GM23338 (cell line): ENCODE results near the gene GPR18. TPM values are rescaled to one million over a fixed set of nuclear protein-coding genes. Genes with fewer than 3 reads are reported as not detected.
"Not testable (repeated sequence)": the region's sequence is repeated elsewhere in the genome, so short reads cannot be mapped to it uniquely, and the experiment has no call there.

Source experiments
- ATAC-seq: fragments of 200-7000 bp; cut with Tn5 transposase; 3 replicates; pipeline ENCODE4 v1.9.1; 2020
- DNase-seq: peaks from one replicate; pipeline ENCODE4 v3.0.0-alpha.2; 2015; ENCODE audit warnings: low spot score
- H2AFZ ChIP-seq: fragments of 200-600 bp; sonication (generic); 2 replicates; pipeline ENCODE4 v1.8.0; 2016; ENCODE audit warnings: antibody characterized with exemption, mild to moderate bottlenecking, moderate library complexity
- H3F3A ChIP-seq: fragments of 200-600 bp; sonication (generic); replicated peaks from 2 replicates; pipeline ENCODE4 v1.8.0; 2017; ENCODE audit warnings: antibody characterized with exemption, mixed run types, low read depth
- H3K27ac ChIP-seq: fragments of 200-600 bp; sonication (generic); 2 replicates; pipeline ENCODE4 v1.6.1; 2016; ENCODE audit warnings: low read depth
- H3K27me3 ChIP-seq: fragments of 200-600 bp; sonication (generic); 2 replicates; pipeline ENCODE4 v1.8.0; 2016; ENCODE audit warnings: mild to moderate bottlenecking, mixed run types, moderate library complexity; ENCODE audit not compliant: insufficient read depth
- H3K36me3 ChIP-seq: fragments of 200-600 bp; sonication (generic); 2 replicates; pipeline ENCODE4 v1.8.0; 2016; ENCODE audit warnings: mild to moderate bottlenecking; ENCODE audit not compliant: insufficient read depth
- H3K4me1 ChIP-seq: fragments of 200-600 bp; sonication (generic); 2 replicates; pipeline ENCODE4 v1.8.0; 2016; ENCODE audit warnings: mild to moderate bottlenecking, moderate library complexity; ENCODE audit not compliant: insufficient read depth
- H3K4me2 ChIP-seq: fragments of 200-600 bp; sonication (generic); 2 replicates; pipeline ENCODE4 v1.7.1; 2017; ENCODE audit warnings: mixed run types
- H3K4me3 ChIP-seq: fragments of 200-600 bp; sonication (generic); 2 replicates; pipeline ENCODE4 v1.6.1; 2016; ENCODE audit warnings: mixed run types
- H3K79me2 ChIP-seq: fragments of 200-600 bp; sonication (generic); replicated peaks from 2 replicates; pipeline ENCODE4 v1.8.0; 2017; ENCODE audit warnings: mild to moderate bottlenecking; ENCODE audit not compliant: insufficient read depth
- H3K9me2 ChIP-seq: fragments of 200-600 bp; sonication (generic); 2 replicates; pipeline ENCODE4 v1.8.0; 2017; ENCODE audit not compliant: insufficient read depth
- H4K20me1 ChIP-seq: fragments of 200-600 bp; sonication (generic); replicated peaks from 2 replicates; pipeline ENCODE4 v1.8.0; 2017; ENCODE audit warnings: mild to moderate bottlenecking; ENCODE audit not compliant: insufficient read depth
- H3K27ac Mint-ChIP-seq: 2 replicates; pipeline ENCODE4 v1.8.0; 2020; ENCODE audit warnings: inconsistent platforms, mild to moderate bottlenecking, moderate library complexity, mixed read lengths
- H3K27me3 Mint-ChIP-seq: 3 replicates; pipeline ENCODE4 v1.8.0; 2022; ENCODE audit warnings: low read depth, mild to moderate bottlenecking, moderate library complexity, mixed read lengths, inconsistent platforms; ENCODE audit not compliant: insufficient read depth, poor library complexity
- H3K36me3 Mint-ChIP-seq: 3 replicates; pipeline ENCODE4 v1.8.0; 2021; ENCODE audit warnings: low read depth, mild to moderate bottlenecking, inconsistent platforms, moderate library complexity, mixed read lengths
- H3K4me1 Mint-ChIP-seq: 3 replicates; pipeline ENCODE4 v1.8.0; 2020; ENCODE audit warnings: mild to moderate bottlenecking, inconsistent platforms, mixed read lengths
- H3K4me3 Mint-ChIP-seq: 3 replicates; pipeline ENCODE4 v1.8.0; 2021; ENCODE audit warnings: moderate library complexity, mild to moderate bottlenecking, inconsistent platforms, mixed read lengths
- H3K9me3 Mint-ChIP-seq: 3 replicates; pipeline ENCODE4 v1.8.0; 2020; ENCODE audit warnings: moderate library complexity, mild to moderate bottlenecking, inconsistent platforms, mixed read lengths
- JUNB ChIP-seq: IDR thresholded peaks from one replicate; pipeline ENCODE4 v1.6.1; 2016; ENCODE audit warnings: antibody characterized with exemption; ENCODE audit not compliant: unreplicated experiment
- NANOG ChIP-seq: IDR thresholded peaks from 2 replicates; pipeline ENCODE4 v1.6.1; 2016; ENCODE audit warnings: antibody characterized with exemption, borderline replicate concordance
- ZNF114 ChIP-seq: fragments of 250-450 bp; sonication (Bioruptor Pico); IDR thresholded peaks from 2 replicates; pipeline ENCODE4 v1.5.0; 2020; ENCODE audit warnings: mild to moderate bottlenecking, moderate library complexity
- ZNF462 ChIP-seq: fragments of 250-450 bp; sonication (Bioruptor Pico); IDR thresholded peaks from 2 replicates; pipeline ENCODE4 v1.5.0; 2020; ENCODE audit warnings: mild to moderate bottlenecking, moderate library complexity
- polyA plus RNA-seq: library from polyadenylated mRNA; unstranded; fragments of >200 nt; fragmentation: Nextera tagmentation; extraction: Ambion mirVana; gene quantifications from 2 replicates; pipeline ENCODE4 v1.2.1, GENCODE V29; 2016
- total RNA-seq: library from RNA; depleted of rRNA; stranded (reverse); fragments of >200 nt; shearing (Covaris generic); gene quantifications from 2 replicates; pipeline ENCODE4 v1.2.3, GENCODE V29; 2014

Gene GPR18
- total and polyA plus RNA-seq, 2 experiments from 2014 or later, result 2.6 TPM; not detected in 1

DNA sequence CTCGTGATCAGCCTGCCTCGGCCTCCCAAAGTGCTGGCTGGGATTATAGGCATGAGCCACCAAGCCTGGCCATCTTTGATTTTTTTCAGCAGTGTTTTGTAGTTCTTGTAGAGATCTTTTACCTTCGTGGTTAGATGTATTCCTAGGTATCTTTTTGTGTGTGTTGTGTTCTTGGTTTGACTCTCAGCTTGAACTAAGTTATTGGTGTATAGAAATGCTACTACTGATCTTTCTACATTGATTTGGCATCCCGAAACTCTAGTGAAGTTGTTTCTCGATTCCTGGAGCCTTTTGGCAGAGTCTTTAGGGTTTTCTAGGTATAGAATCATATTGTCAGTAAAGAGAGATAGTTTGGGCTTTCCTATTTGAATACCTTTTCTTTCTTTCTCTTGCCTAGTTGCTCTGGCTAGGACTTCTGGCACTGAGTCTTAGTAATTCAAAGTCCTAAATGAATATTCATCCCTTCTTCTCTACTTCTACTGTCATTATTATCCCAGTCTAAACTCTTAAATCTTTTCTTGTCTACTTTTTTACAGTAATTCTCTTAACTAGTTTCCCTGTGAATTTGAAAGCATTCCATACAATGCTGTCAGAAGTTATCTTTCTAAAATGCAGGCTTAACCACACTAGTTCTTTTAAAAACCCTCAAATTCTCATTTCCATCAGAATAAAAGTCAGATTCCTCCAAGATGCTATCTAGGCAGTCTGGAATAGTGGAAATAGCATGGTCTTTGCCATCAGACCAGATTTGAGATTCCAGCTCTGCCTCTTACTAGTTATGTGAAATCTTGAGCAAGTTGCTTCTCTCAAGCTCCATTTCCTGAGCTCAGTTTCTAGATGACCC lies 7.0 kb downstream of the GPR18 start (continued):
- TF ChIP-seq ZNF462 (CRISPR knock-in tag), result no peak
- no peak for TF ChIP-seq ZNF114
- TF ChIP-seq JUNB, result no peak
- no peak for TF ChIP-seq NANOG

GRCh38 chr13:99249606-99250005 lies 8.6 kb downstream of the GPR18 start:
- H3K9me3 Mint-ChIP-seq, H2AFZ ChIP-seq, DNase-seq, H3K4me3 Mint-ChIP-seq, H4K20me1 ChIP-seq, H3K4me3 ChIP-seq, H3K4me2 ChIP-seq, H3K27me3 ChIP-seq, ATAC-seq, H3F3A ChIP-seq, H3K4me1 ChIP-seq, H3K36me3 ChIP-seq, H3K27ac Mint-ChIP-seq, H3K9me2 ChIP-seq, H3K27me3 Mint-ChIP-seq, H3K27ac ChIP-seq: not testable (repeated sequence)
- Mint-ChIP-seq H3K36me3 (peaks cover 30% of the 10 kb centered on the region), H3K4me1 (peaks cover 12% of the 10 kb centered on the region)
- H3K79me2 ChIP-seq, result 0 out of 2 replicates have a peak, but pooled peaks cover 10% of the 10 kb centered on the region

GRCh38 chr13:99249178-99249577 lies 9.0 kb downstream of the GPR18 start:
- H3K4me3 ChIP-seq, H3F3A ChIP-seq, ATAC-seq, H3K36me3 ChIP-seq, H3K4me1 ChIP-seq, H3K27ac Mint-ChIP-seq, H3K4me2 ChIP-seq, H3K27ac ChIP-seq, H4K20me1 ChIP-seq, H3K9me3 Mint-ChIP-seq, H3K4me3 Mint-ChIP-seq, H3K27me3 Mint-ChIP-seq, DNase-seq, H3K27me3 ChIP-seq, H2AFZ ChIP-seq, H3K9me2 ChIP-seq: not testable (repeated sequence)
- H3K79me2 ChIP-seq, result 0 out of 2 replicates have a peak, but pooled peaks cover 10% of the 10 kb centered on the region
- H3K36me3 Mint-ChIP-seq, result peaks cover 32% of the 10 kb centered on the region
- peaks cover 12% of the 10 kb centered on the region for H3K4me1 Mint-ChIP-seq
